Mesenchymal stem cell (in vitro differentiated cells and primary cell): ENCODE measurements around the gene PPP2CA.
"Not testable (repeated sequence)": the region's sequence is repeated elsewhere in the genome, so short reads cannot be mapped to it uniquely, and the experiment has no call there.

Experiments used
- DNase-seq: peaks from one replicate; pipeline ENCODE4 v3.0.0-alpha.2; 2013
- H2AFZ ChIP-seq: one replicate; pipeline ENCODE4 v1.6.1; 2013; ENCODE audit warnings: low read depth, mild to moderate bottlenecking, control low read depth, inconsistent platforms, low read length, moderate library complexity
- H2AK5ac ChIP-seq: 2 replicates; pipeline ENCODE4 v1.6.1; 2013; ENCODE audit warnings: low read length, moderate library complexity, mild to moderate bottlenecking, inconsistent platforms; ENCODE audit not compliant: severe bottlenecking
- H2BK120ac ChIP-seq: one replicate; pipeline ENCODE4 v1.6.1; 2013; ENCODE audit warnings: low read depth, mild to moderate bottlenecking, inconsistent platforms, low read length, moderate library complexity
- H2BK12ac ChIP-seq, 2 experiments: one replicate each; pipeline ENCODE4 v1.6.1; 2013; ENCODE audit warnings: inconsistent platforms in 2 of 2, low read length in 2 of 2, mild to moderate bottlenecking in 2 of 2, moderate library complexity in 2 of 2, control low read depth in 1 of 2
- H2BK15ac ChIP-seq: one replicate; pipeline ENCODE4 v1.6.1; 2013; ENCODE audit warnings: mild to moderate bottlenecking, low read depth, inconsistent platforms; ENCODE audit not compliant: poor library complexity, severe bottlenecking
- H2BK5ac ChIP-seq: 2 replicates; pipeline ENCODE4 v1.6.1; 2013; ENCODE audit warnings: low read depth, mild to moderate bottlenecking, low read length, control low read depth, inconsistent platforms; ENCODE audit not compliant: poor library complexity, severe bottlenecking
- H3K14ac ChIP-seq, 2 experiments: one replicate each; pipeline ENCODE4 v1.6.1; 2013; ENCODE audit warnings: inconsistent platforms in 2 of 2, low read length in 2 of 2, control low read depth in 1 of 2, mild to moderate bottlenecking in 1 of 2, moderate library complexity in 1 of 2
- H3K18ac ChIP-seq, 2 experiments: one replicate each; pipeline ENCODE4 v1.6.1; 2013; ENCODE audit warnings: inconsistent platforms in 2 of 2, low read length in 2 of 2, control low read depth in 1 of 2, low read depth in 1 of 2, mild to moderate bottlenecking in 1 of 2
- H3K23ac ChIP-seq, 2 experiments: one replicate each; pipeline ENCODE4 v1.6.1; 2013; ENCODE audit warnings: inconsistent platforms in 2 of 2, low read length in 2 of 2, mild to moderate bottlenecking in 2 of 2, moderate library complexity in 2 of 2, control low read depth in 1 of 2
- H3K27ac ChIP-seq: 2 replicates; pipeline ENCODE4 v1.5.1; 2013; ENCODE audit warnings: mild to moderate bottlenecking, moderate library complexity, low read length, control low read depth, inconsistent platforms; ENCODE audit not compliant: poor library complexity, severe bottlenecking
- H3K27me3 ChIP-seq, 2 experiments: 2 replicates each; pipeline versions ENCODE4 v1.6.1 to v1.7.0; 2013; ENCODE audit warnings: low read length in 2 of 2, mild to moderate bottlenecking in 2 of 2, moderate library complexity in 2 of 2, control low read depth in 1 of 2, inconsistent platforms in 1 of 2; ENCODE audit not compliant: control insufficient read depth in 1 of 2, insufficient read depth in 1 of 2
- H3K36me3 ChIP-seq, 2 experiments: 2 replicates each; pipeline versions ENCODE4 v1.6.1 to v1.7.0; 2013; ENCODE audit warnings: low read length in 2 of 2, control low read depth in 1 of 2, inconsistent platforms in 1 of 2, low read depth in 1 of 2, mild to moderate bottlenecking in 1 of 2; ENCODE audit not compliant: insufficient read depth in 2 of 2, control insufficient read depth in 1 of 2
- H3K4ac ChIP-seq, 2 experiments: one replicate each; pipeline ENCODE4 v1.6.1; 2013; ENCODE audit warnings: inconsistent platforms in 2 of 2, low read length in 2 of 2, mild to moderate bottlenecking in 2 of 2, moderate library complexity in 2 of 2, control low read depth in 1 of 2, low read depth in 1 of 2
- H3K4me1 ChIP-seq: 2 replicates; pipeline ENCODE4 v1.6.1; 2013; ENCODE audit warnings: low read depth, low read length, control low read depth; ENCODE audit not compliant: control insufficient read depth, insufficient read depth
- H3K4me2 ChIP-seq: 2 replicates; pipeline ENCODE4 v1.6.1; 2013; ENCODE audit warnings: low read length, mild to moderate bottlenecking, inconsistent platforms; ENCODE audit not compliant: poor library complexity, severe bottlenecking
- H3K4me3 ChIP-seq, 2 experiments: 2 replicates each; pipeline versions ENCODE4 v1.5.1 to v1.7.0; 2013; ENCODE audit warnings: low read length in 2 of 2, mild to moderate bottlenecking in 2 of 2, control low read depth in 1 of 2, low read depth in 1 of 2; ENCODE audit not compliant: insufficient read depth in 1 of 2
- H3K79me1 ChIP-seq: replicated peaks from 2 replicates; pipeline ENCODE4 v1.6.1; 2013; ENCODE audit warnings: mild to moderate bottlenecking, control low read depth, low read length, inconsistent platforms; ENCODE audit not compliant: poor library complexity, severe bottlenecking
- H3K9ac ChIP-seq: 2 replicates; pipeline ENCODE4 v1.7.0; 2013; ENCODE audit warnings: mild to moderate bottlenecking, low read length, moderate library complexity
- H3K9me3 ChIP-seq: 2 replicates; pipeline ENCODE4 v1.7.0; 2013; ENCODE audit warnings: mild to moderate bottlenecking, low read length; ENCODE audit not compliant: control insufficient read depth
- H4K8ac ChIP-seq: one replicate; pipeline ENCODE4 v1.6.1; 2013; ENCODE audit warnings: inconsistent platforms, mild to moderate bottlenecking, low read length, moderate library complexity
- H4K91ac ChIP-seq: one replicate; pipeline ENCODE4 v1.6.1; 2013; ENCODE audit warnings: mild to moderate bottlenecking, low read length, inconsistent platforms
- WGBS: methylation state at CpG from one replicate; pipeline ENCODE4 v1.1.7; 2013; ENCODE audit warnings: mixed read lengths; 5-methylcytosine and 5-hydroxymethylcytosine counted together

Gene PPP2CA

GRCh38 chr5:134153657-134154056 lies 72.2 kb downstream of the PPP2CA start:
- H3K4me3 ChIP-seq, result no peak overlapping the region
- peaks cover 15% of the 10 kb centered on the region for H3K79me1 ChIP-seq
- no peak overlapping the region for H3K4ac ChIP-seq
- no peaks in the 10 kb centered on the region for H3K27me3 ChIP-seq
- H3K4me1 ChIP-seq, result no peaks in the 10 kb centered on the region
- H3K23ac ChIP-seq, result no peak overlapping the region
- WGBS, result 100% methylated on average over 1 of the region's 1 CpG
- no peak for DNase-seq
- H4K91ac ChIP-seq, result no peak overlapping the region
- no peak overlapping the region for H2BK12ac ChIP-seq
- no peak overlapping the region for H2AFZ ChIP-seq
- no peak overlapping the region for H3K4me2 ChIP-seq
- H2BK15ac ChIP-seq, result no peak overlapping the region
- H2BK5ac ChIP-seq, result no peak overlapping the region
- H3K9me3 ChIP-seq, result no peaks in the 10 kb centered on the region
- H2AK5ac ChIP-seq, result no peak overlapping the region
- no peak overlapping the region for H3K14ac ChIP-seq
- H3K9ac ChIP-seq, result no peak overlapping the region
- H2BK120ac ChIP-seq, result no peak overlapping the region
- H3K27ac ChIP-seq, result no peak overlapping the region
- peaks cover 19 to 95% of the 10 kb centered on the region in 2 experiments for H3K36me3 ChIP-seq
- H3K18ac ChIP-seq, result no peak overlapping the region
- no peak overlapping the region for H4K8ac ChIP-seq

GRCh38 chr5:134153241-134153640 lies 72.6 kb downstream of the PPP2CA start:
- Histone ChIP-seq H3K27ac (no peak overlapping the region), H3K18ac (no peak overlapping the region), H3K4me3 (no peak overlapping the region), H3K14ac (no peak overlapping the region), H2BK120ac (no peak overlapping the region), H3K23ac (no peak overlapping the region), H3K27me3 (no peaks in the 10 kb centered on the region), H3K36me3 (peaks cover 19 to 95% of the 10 kb centered on the region in 2 experiments), H3K4me2 (no peak overlapping the region), H2AFZ (no peak overlapping the region), H2BK15ac (no peak overlapping the region), H2AK5ac (no peak overlapping the region), H2BK5ac (no peak overlapping the region), H3K4me1 (peaks cover under 1% of the 10 kb centered on the region), H3K9ac (no peak overlapping the region), H3K79me1 (peaks cover 15% of the 10 kb centered on the region), H3K4ac (no peak overlapping the region), H4K91ac (no peak overlapping the region), H4K8ac (no peak overlapping the region), H3K9me3 (no peaks in the 10 kb centered on the region), H2BK12ac (no peak overlapping the region)
- WGBS, result 90% methylated on average over 3 of the region's 3 CpGs
- DNase-seq, result no peak

GRCh38 chr5:134152173-134152832 lies 73.6 kb downstream of the PPP2CA start:
- H3K4ac ChIP-seq, H3K27me3 ChIP-seq, H3K23ac ChIP-seq, DNase-seq, H3K27ac ChIP-seq, H2BK5ac ChIP-seq, H2BK15ac ChIP-seq, H3K4me2 ChIP-seq, H3K4me3 ChIP-seq, H4K8ac ChIP-seq, H2BK120ac ChIP-seq, H2AK5ac ChIP-seq, H2AFZ ChIP-seq, H4K91ac ChIP-seq, H3K18ac ChIP-seq, H3K4me1 ChIP-seq, H3K9me3 ChIP-seq, H2BK12ac ChIP-seq, H3K14ac ChIP-seq: not testable (repeated sequence)
- Histone ChIP-seq H3K79me1 (peaks cover 17% of the 10 kb centered on the region), H3K36me3 (peaks cover 20 to 90% of the 10 kb centered on the region in 2 experiments), H3K9ac (peak overlapping the region; percentile 42)
- WGBS, result 98% methylated on average over 13 of the region's 15 CpGs

GRCh38 chr5:134151723-134152122 lies 74.2 kb downstream of the PPP2CA start:
- H2AFZ ChIP-seq, result no peak overlapping the region
- H3K23ac ChIP-seq, result no peak overlapping the region
- no peaks in the 10 kb centered on the region for H3K27me3 ChIP-seq
- H3K4me3 ChIP-seq, result no peak overlapping the region
- H3K18ac ChIP-seq, result no peak overlapping the region
- no peak overlapping the region for H2AK5ac ChIP-seq
- no peak overlapping the region for H2BK12ac ChIP-seq
- no peak overlapping the region for H4K8ac ChIP-seq
- H3K27ac ChIP-seq, result no peak overlapping the region
- no peak overlapping the region for H3K4ac ChIP-seq
- no peak overlapping the region for H2BK120ac ChIP-seq
- peaks cover 23% of the 10 kb centered on the region for H3K79me1 ChIP-seq
- H4K91ac ChIP-seq, result no peak overlapping the region
- no peaks in the 10 kb centered on the region for H3K9me3 ChIP-seq
- DNase-seq, result no peak
- H3K36me3 ChIP-seq, result peaks cover 24 to 90% of the 10 kb centered on the region in 2 experiments
- H3K4me1 ChIP-seq, result peaks cover 5% of the 10 kb centered on the region
- no peak overlapping the region for H3K4me2 ChIP-seq
- H3K9ac ChIP-seq, result no peak overlapping the region
- no peak overlapping the region for H2BK5ac ChIP-seq
- H3K14ac ChIP-seq, result no peak overlapping the region
- no peak overlapping the region for H2BK15ac ChIP-seq
- 98% methylated on average over 3 of the region's 3 CpGs for WGBS
